Caco-2 (cell line): Measurements from ENCODE around the gene RASSF10. TPM values are rescaled to one million over a fixed set of nuclear protein-coding genes. Genes with fewer than 3 reads are reported as not detected.
A peak's percentile ranks its signal among the peaks of the same experiment; 100 is the strongest.

ENCODE experiments used
- BruUV-seq: library from RNA; stranded (reverse); fragments of 400-500 nt; replicated peaks from 2 replicates; lab custom pipeline; 2021; lab: Mats Ljungman, UMichigan
- CTCF ChIA-PET: fragments of 300-600 bp; sonication (Branson Sonifier 250); formaldehyde crosslinking; loops from one replicate; lab custom pipeline; 2022; ENCODE audit warnings: antibody characterized with exemption; lab: Charles Lee
- POLR2A ChIA-PET: fragments of 300-600 bp; sonication (Branson Sonifier 250); formaldehyde crosslinking; loops from one replicate; lab custom pipeline; 2022; ENCODE audit warnings: antibody characterized with exemption; lab: Charles Lee
- DNase-seq, 2 experiments: peaks; one replicate each; pipeline versions ENCODE4 v3.0.0 to v3.0.0-alpha.2; 2020 to 2022
- H3K27me3 ChIP-seq: replicated peaks from 2 replicates; pipeline ENCODE4 v1.6.0; 2011; ENCODE audit warnings: low read length; ENCODE audit not compliant: control insufficient read depth, insufficient read depth
- H3K36me3 ChIP-seq: 2 replicates; pipeline ENCODE4 v1.5.1; 2011; ENCODE audit warnings: low read length; ENCODE audit not compliant: control insufficient read depth, insufficient read depth
- H3K4me1 ChIP-seq: fragments of 250-450 bp; sonication (Bioruptor Pico); 2 replicates; pipeline ENCODE4 v1.5.1; 2020; ENCODE audit warnings: mild to moderate bottlenecking
- H3K4me3 ChIP-seq: 2 replicates; pipeline ENCODE4 v1.5.1; 2011; ENCODE audit warnings: low read depth, mild to moderate bottlenecking, control low read depth, low read length
- H3K9me3 ChIP-seq: fragments of 250-450 bp; sonication (Bioruptor Pico); 2 replicates; pipeline ENCODE4 v1.5.1; 2020; ENCODE audit warnings: mild to moderate bottlenecking, moderate library complexity
- H3K27ac Mint-ChIP-seq: one replicate; pipeline ENCODE4 v1.8.0; 2022; ENCODE audit warnings: mixed read lengths; ENCODE audit not compliant: unreplicated experiment
- H3K27me3 Mint-ChIP-seq: one replicate; pipeline ENCODE4 v1.8.0; 2022; ENCODE audit warnings: mixed read lengths; ENCODE audit not compliant: insufficient read depth, unreplicated experiment
- H3K36me3 Mint-ChIP-seq: one replicate; pipeline ENCODE4 v1.8.0; 2022; ENCODE audit warnings: mild to moderate bottlenecking, mixed read lengths; ENCODE audit not compliant: insufficient read depth, unreplicated experiment
- H3K4me1 Mint-ChIP-seq: one replicate; pipeline ENCODE4 v1.8.0; 2022; ENCODE audit warnings: low read depth, mixed read lengths; ENCODE audit not compliant: unreplicated experiment
- H3K4me3 Mint-ChIP-seq: one replicate; pipeline ENCODE4 v1.8.0; 2022; ENCODE audit warnings: mild to moderate bottlenecking, moderate library complexity, mixed read lengths; ENCODE audit not compliant: unreplicated experiment
- H3K9me3 Mint-ChIP-seq: one replicate; pipeline ENCODE4 v1.8.0; 2022; ENCODE audit warnings: mixed read lengths; ENCODE audit not compliant: unreplicated experiment
- intact Hi-C: fragments of 100-400 bp; cut with micrococcal nuclease; formaldehyde crosslinking; loops from one replicate; pipeline ENCODE4 v1.10.0; 2022; ENCODE audit not compliant: unreplicated experiment
- total RNA-seq: library from RNA; stranded (reverse); gene quantifications from 2 replicates; pipeline ENCODE4 v1.2.3, GENCODE V29; 2022
- TF ChIP-seq, protein P1 (sequence below), 2 experiments: fragments of 200-600 bp in 1 of 2; IDR thresholded peaks; 1 replicate in 1 of 2; 2 replicates in 1 of 2; pipeline versions ENCODE4 v1.5.1 to v1.8.0; 2011 to 2022; ENCODE audit warnings: antibody characterized with exemption in 1 of 2, control low read depth in 1 of 2, inconsistent platforms in 1 of 2, low read depth in 1 of 2, low read length in 1 of 2, mild to moderate bottlenecking in 1 of 2, moderate library complexity in 1 of 2; ENCODE audit not compliant: insufficient read depth in 1 of 2, severe bottlenecking in 1 of 2, unreplicated experiment in 1 of 2

RASSF10 gene
- total RNA-seq, 1 experiment from 2014 or later, result 0.91 TPM

GRCh38 chr11:12963051-12963450 lies 46.1 kb upstream of the RASSF10 start:
- DNase-seq, result no peak
- Histone ChIP-seq H3K4me1 (no peaks in the 10 kb centered on the region), H3K36me3 (no peaks in the 10 kb centered on the region), H3K27me3 (no peaks in the 10 kb centered on the region), H3K4me3 (no peak overlapping the region), H3K9me3 (no peaks in the 10 kb centered on the region)
- Mint-ChIP-seq H3K4me3 (no peak overlapping the region), H3K27ac (no peak overlapping the region), H3K27me3 (peaks cover 5% of the 10 kb centered on the region), H3K4me1 (no peaks in the 10 kb centered on the region), H3K36me3 (no peaks in the 10 kb centered on the region), H3K9me3 (no peaks in the 10 kb centered on the region)
- TF ChIP-seq, protein P1, sequence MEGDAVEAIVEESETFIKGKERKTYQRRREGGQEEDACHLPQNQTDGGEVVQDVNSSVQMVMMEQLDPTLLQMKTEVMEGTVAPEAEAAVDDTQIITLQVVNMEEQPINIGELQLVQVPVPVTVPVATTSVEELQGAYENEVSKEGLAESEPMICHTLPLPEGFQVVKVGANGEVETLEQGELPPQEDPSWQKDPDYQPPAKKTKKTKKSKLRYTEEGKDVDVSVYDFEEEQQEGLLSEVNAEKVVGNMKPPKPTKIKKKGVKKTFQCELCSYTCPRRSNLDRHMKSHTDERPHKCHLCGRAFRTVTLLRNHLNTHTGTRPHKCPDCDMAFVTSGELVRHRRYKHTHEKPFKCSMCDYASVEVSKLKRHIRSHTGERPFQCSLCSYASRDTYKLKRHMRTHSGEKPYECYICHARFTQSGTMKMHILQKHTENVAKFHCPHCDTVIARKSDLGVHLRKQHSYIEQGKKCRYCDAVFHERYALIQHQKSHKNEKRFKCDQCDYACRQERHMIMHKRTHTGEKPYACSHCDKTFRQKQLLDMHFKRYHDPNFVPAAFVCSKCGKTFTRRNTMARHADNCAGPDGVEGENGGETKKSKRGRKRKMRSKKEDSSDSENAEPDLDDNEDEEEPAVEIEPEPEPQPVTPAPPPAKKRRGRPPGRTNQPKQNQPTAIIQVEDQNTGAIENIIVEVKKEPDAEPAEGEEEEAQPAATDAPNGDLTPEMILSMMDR (IDR thresholded peaks at IDR 0.05; ENCODE audit: insufficient read depth in 1 of 2, low read depth in 1 of 2, low read length in 1 of 2, severe bottlenecking in 1 of 2, unreplicated experiment in 1 of 2), result no peak
- no TSS peak for BruUV-seq
- CTCF ChIA-PET, result interaction anchor here (1.2 to 1.9 kb wide), 4 partner anchors 60 to 247 kb away, joined by 5 to 15 read pairs (median 6); no protein-coding TSS in a partner anchor
- POLR2A ChIA-PET, result no interaction called here
- intact Hi-C loops, result loop anchor here (10.0 kb wide), 1 partner anchor 382 kb away; no protein-coding TSS in a partner anchor

DNA sequence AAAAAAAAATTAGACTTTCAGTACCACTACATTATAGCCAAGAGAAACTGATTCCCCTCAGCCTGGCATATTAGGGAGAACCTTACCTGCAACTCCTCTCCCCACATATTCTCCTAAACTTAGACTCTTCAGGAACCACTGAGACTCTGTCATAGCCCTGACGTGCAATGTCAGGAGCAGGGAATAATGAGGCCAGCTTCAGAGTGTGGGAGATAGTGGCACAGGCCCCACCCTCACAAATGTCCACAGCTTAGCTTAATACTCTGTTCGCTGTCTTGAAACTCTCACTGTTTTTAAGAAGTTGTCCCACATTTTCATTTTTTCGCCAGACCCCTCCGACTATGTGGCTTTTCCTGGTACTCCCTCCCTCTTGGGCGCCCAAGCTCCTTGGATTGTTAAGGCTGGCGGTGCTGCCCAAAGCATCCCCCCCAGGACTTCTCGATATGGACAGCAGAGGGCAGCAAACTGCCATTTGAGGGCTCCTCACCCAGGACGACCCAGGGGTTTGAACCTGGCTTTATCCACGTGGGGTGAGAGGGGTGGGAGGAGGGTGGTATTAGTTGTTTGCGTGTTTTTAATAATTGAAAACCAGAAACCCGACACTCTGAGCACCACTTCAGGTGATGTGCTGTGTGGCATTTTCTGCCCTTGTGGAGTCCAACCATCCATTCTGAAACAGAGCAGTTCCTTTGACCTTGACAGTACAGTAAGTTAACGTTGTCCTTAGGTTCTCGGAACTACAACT lies 45.2 kb upstream of the RASSF10 start:
- TF ChIP-seq, protein P1 (IDR thresholded peaks at IDR 0.05; ENCODE audit: insufficient read depth in 1 of 2, low read depth in 1 of 2, low read length in 1 of 2, severe bottlenecking in 1 of 2, unreplicated experiment in 1 of 2), result peak; percentile 81 to 93
- Histone ChIP-seq H3K9me3 (no peaks in the 10 kb centered on the region), H3K4me3 (no peak overlapping the region), H3K4me1 (no peaks in the 10 kb centered on the region), H3K36me3 (no peaks in the 10 kb centered on the region), H3K27me3 (no peaks in the 10 kb centered on the region)
- Mint-ChIP-seq H3K27ac (no peak overlapping the region), H3K4me3 (no peak overlapping the region), H3K36me3 (no peaks in the 10 kb centered on the region), H3K9me3 (no peaks in the 10 kb centered on the region), H3K27me3 (peaks cover 5% of the 10 kb centered on the region), H3K4me1 (no peaks in the 10 kb centered on the region)
- DNase-seq, result peak; percentile 70 to 85
- ChIA-PET CTCF (interaction anchor here (0.6 to 1.9 kb wide), 23 partner anchors 10 to 633 kb away, joined by 3 to 15 read pairs (median 5); no protein-coding TSS in a partner anchor), POLR2A (no interaction called here)
- no TSS peak for BruUV-seq
- intact Hi-C loops, result loop anchor here (1.0 to 10.0 kb wide), 7 partner anchors 45 to 633 kb away; partner anchors contain the start of gene RASSF10

- POLR2A ChIA-PET, result no interaction called here
- CTCF ChIA-PET, result interaction anchor here (1.0 to 1.9 kb wide), 6 partner anchors 47 to 225 kb away, joined by 3 to 15 read pairs (median 6); no protein-coding TSS in a partner anchor
- Histone ChIP-seq H3K27me3 (no peaks in the 10 kb centered on the region), H3K4me1 (no peaks in the 10 kb centered on the region), H3K4me3 (no peak overlapping the region), H3K9me3 (no peaks in the 10 kb centered on the region), H3K36me3 (no peaks in the 10 kb centered on the region)
- intact Hi-C loops, result loop anchor here (1.0 to 10.0 kb wide), 7 partner anchors 44 to 633 kb away; partner anchors contain the start of gene RASSF10
- TF ChIP-seq, protein P1 (IDR thresholded peaks at IDR 0.05; ENCODE audit: insufficient read depth in 1 of 2, low read depth in 1 of 2, low read length in 1 of 2, severe bottlenecking in 1 of 2, unreplicated experiment in 1 of 2), result no peak
- H3K9me3 Mint-ChIP-seq, result no peaks in the 10 kb centered on the region
- H3K27me3 Mint-ChIP-seq, result peaks cover 5% of the 10 kb centered on the region
- no peak overlapping the region for H3K4me3 Mint-ChIP-seq
- DNase-seq, result no peak
- no peak overlapping the region for H3K27ac Mint-ChIP-seq
- H3K36me3 Mint-ChIP-seq, result no peaks in the 10 kb centered on the region
- H3K4me1 Mint-ChIP-seq, result no peaks in the 10 kb centered on the region
- BruUV-seq, result no TSS peak
These were observed 44.5 kb upstream of the RASSF10 start for GRCh38 chr11:12964650-12965049.
